Esophagus squamous epithelium (tissue), 4 donors: ENCODE data around the gene GNPTAB.

Source experiments
- CTCF ChIP-seq, 6 experiments: fragments of 450-650 bp in 4 of 6; fragments of 200-600 bp in 2 of 6; sonication (generic) in 2 of 6; IDR thresholded peaks; one replicate each; pipeline ENCODE4 v1.5.1; 2016 to 2019; ENCODE audit warnings: antibody characterized with exemption in 6 of 6, mild to moderate bottlenecking in 4 of 6, moderate library complexity in 4 of 6
- POLR2A ChIP-seq, 4 donors: fragments of 450-650 bp; IDR thresholded peaks; one replicate each; pipeline ENCODE4 v1.6.1; 2017; ENCODE audit warnings: antibody characterized with exemption in 4 of 4, mild to moderate bottlenecking in 4 of 4, moderate library complexity in 3 of 4

GRCh38 chr12:101877806-101878242 lies 47.1 kb upstream of the GNPTAB start:
- no peak for TF ChIP-seq POLR2A (IDR thresholded peaks at IDR 0.05)
- TF ChIP-seq CTCF (IDR thresholded peaks at IDR 0.05) = no peak
